SK-N-MC (cell line): ENCODE measurements around the gene DNAL1.
"Not testable (repeated sequence)": the region's sequence is repeated elsewhere in the genome, so short reads cannot be mapped to it uniquely, and the experiment has no call there.

ENCODE experiments used
- EZH2 ChIP-seq: fragments of 200-600 bp; sonication (generic); IDR thresholded peaks from one replicate; pipeline ENCODE4 v1.6.1; 2017; ENCODE audit warnings: antibody characterized with exemption
- FOXP2 ChIP-seq: optimal IDR thresholded peaks from 2 replicates; pipeline ENCODE3; 2011; ENCODE audit warnings: mild to moderate bottlenecking, moderate library complexity; ENCODE audit not compliant: insufficient read depth; ENCODE audit errors: extremely low read length, control extremely low read depth
- POLR2AphosphoS5 ChIP-seq: IDR thresholded peaks from 2 replicates; pipeline ENCODE4 v1.6.1; 2012; ENCODE audit warnings: mild to moderate bottlenecking, low read depth, low read length, borderline replicate concordance

DNA sequence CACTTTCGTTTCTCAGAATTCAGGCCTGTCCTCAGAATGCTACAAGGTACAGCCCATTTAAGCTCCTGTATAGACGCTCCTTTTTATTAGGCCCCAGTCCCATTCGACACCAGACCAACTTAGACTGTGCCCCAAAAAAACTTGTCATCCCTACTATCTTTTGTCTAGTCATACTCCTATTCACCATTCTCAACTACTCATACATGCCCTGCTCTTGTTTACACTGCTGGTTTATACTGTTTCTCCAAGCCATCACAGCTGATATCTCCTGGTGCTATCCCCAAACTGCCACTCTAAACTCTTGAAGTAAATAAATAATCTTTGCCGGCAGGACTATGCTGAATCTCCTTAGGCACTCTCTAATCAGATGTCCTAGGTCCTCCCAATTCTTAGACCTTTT, 63.3 kb downstream of the DNAL1 start:
- TF ChIP-seq POLR2AphosphoS5, EZH2, FOXP2: not testable (repeated sequence)
